Left lung (tissue), 10 donors: ENCODE data around the gene FGFRL1. TPM values are rescaled to one million over a fixed set of nuclear protein-coding genes. Genes with fewer than 3 reads are reported as not detected.
A peak's percentile ranks its signal among the peaks of the same experiment; 100 is the strongest.

Source experiments
- ATAC-seq: fragments of 200-7000 bp; cut with Tn5 transposase; one replicate; pipeline ENCODE4 v1.9.1; 2020; ENCODE audit warnings: moderate library complexity
- DNase-seq, 4 donors: peaks; one replicate each; pipeline ENCODE4 v3.0.0-alpha.2; 2013 to 2020
- H3K27ac ChIP-seq, 2 donors: fragments of 200-600 bp; sonication (generic) in 1 of 2; one replicate each; pipeline versions ENCODE4 v1.5.0 to v1.8.0; 2020 to 2021
- H3K27me3 ChIP-seq, 2 donors: fragments of 200-600 bp; sonication (generic) in 1 of 2; one replicate each; pipeline versions ENCODE4 v1.5.0 to v1.8.0; 2020 to 2021
- H3K36me3 ChIP-seq, 2 donors: fragments of 200-600 bp; sonication (generic) in 1 of 2; one replicate each; pipeline versions ENCODE4 v1.5.0 to v1.8.0; 2020 to 2021
- H3K4me1 ChIP-seq, 2 donors: fragments of 200-600 bp; one replicate each; pipeline ENCODE4 v1.8.0; 2021
- H3K4me3 ChIP-seq, 2 donors: fragments of 200-600 bp; sonication (generic) in 1 of 2; one replicate each; pipeline versions ENCODE4 v1.5.0 to v1.8.0; 2020 to 2021; ENCODE audit warnings: mild to moderate bottlenecking in 1 of 2
- H3K9me3 ChIP-seq, 2 donors: fragments of 200-600 bp; sonication (generic) in 1 of 2; one replicate each; pipeline versions ENCODE4 v1.5.0 to v1.8.0; 2020 to 2021
- CTCF ChIP-seq, 2 donors: fragments of 200-600 bp; sonication (generic) in 1 of 2; IDR thresholded peaks; one replicate each; pipeline versions ENCODE4 v1.5.0 to v1.8.0; 2021; ENCODE audit warnings: antibody characterized with exemption in 2 of 2
- intact Hi-C, 2 donors: fragments of 100-400 bp; cut with DNase I; formaldehyde crosslinking; loops; one replicate each; pipeline versions ENCODE4 v1.11.2 to v1.14.2; 2022
- polyA plus RNA-seq, 6 donors: library from polyadenylated mRNA; unstranded; fragments of 120-200 nt; gene quantifications; one replicate each; pipeline ENCODE4 v1.2.1, GENCODE V29; 2013; ENCODE audit not compliant: insufficient read length in 6 of 6
- total RNA-seq, 2 donors: library from RNA; stranded (reverse); fragmentation: NEBNext Ultra II Directional; extraction: Animal tissue kit (Norgen Biotek cat#: 25700); gene quantifications; one replicate each; pipeline ENCODE4 v1.2.1, GENCODE V29; 2021
- donor health status: DM: no; HTN: yes; CAD: no.
- donor health status: DM: no; HTN: no; CAD: no.

Gene FGFRL1
- total and polyA plus RNA-seq, 8 donors = 16.3 to 31.2 (median 21.3) TPM

- peak; percentile 35 for ATAC-seq
- Histone ChIP-seq H3K36me3 (no peaks in the 10 kb centered on the region), H3K9me3 (no peaks in the 10 kb centered on the region), H3K27ac (peak overlapping the region in 1 of 2 donors; percentile 37), H3K4me3 (no peak overlapping the region), H3K27me3 (peaks cover 7 to 75% of the 10 kb centered on the region in 2 donors), H3K4me1 (peaks cover 0 to 12% of the 10 kb centered on the region in 2 donors)
- DNase-seq = peak in 1 of 4 donors; percentile 77
- intact Hi-C loops = no loop called here
- TF ChIP-seq CTCF (IDR thresholded peaks at IDR 0.05) = no peak
These were observed 44.5 kb downstream of the FGFRL1 start for GRCh38 chr4:1055721-1056590.

GRCh38 chr4:1056671-1057402 lies 45.4 kb downstream of the FGFRL1 start:
- H3K27ac ChIP-seq = no peak overlapping the region
- H3K36me3 ChIP-seq = no peaks in the 10 kb centered on the region
- ATAC-seq (no peak), DNase-seq (peak in 1 of 4 donors; percentile 61)
- H3K4me1 ChIP-seq = peaks cover 0 to 12% of the 10 kb centered on the region in 2 donors
- H3K27me3 ChIP-seq = peaks cover 7 to 78% of the 10 kb centered on the region in 2 donors
- intact Hi-C loops = no loop called here
- no peak for TF ChIP-seq CTCF (IDR thresholded peaks at IDR 0.05)
- no peaks in the 10 kb centered on the region for H3K9me3 ChIP-seq
- H3K4me3 ChIP-seq = no peak overlapping the region

GRCh38 chr4:1057403-1057745 lies 45.9 kb downstream of the FGFRL1 start:
- Histone ChIP-seq H3K27me3 (peaks cover 7 to 78% of the 10 kb centered on the region in 2 donors), H3K27ac (no peak overlapping the region), H3K4me3 (no peak overlapping the region), H3K4me1 (peaks cover 0 to 12% of the 10 kb centered on the region in 2 donors), H3K36me3 (no peaks in the 10 kb centered on the region), H3K9me3 (no peaks in the 10 kb centered on the region)
- ATAC-seq (no peak), DNase-seq (no peak)
- intact Hi-C loops = no loop called here
- TF ChIP-seq CTCF (IDR thresholded peaks at IDR 0.05) = no peak

GRCh38 chr4:1058198-1058996 lies 47.0 kb downstream of the FGFRL1 start:
- DNase-seq = peak in 1 of 4 donors; percentile 65
- Histone ChIP-seq H3K27ac (no peak overlapping the region), H3K4me1 (peaks cover 0 to 8% of the 10 kb centered on the region in 2 donors), H3K27me3 (peaks cover 7 to 75% of the 10 kb centered on the region in 2 donors), H3K9me3 (no peaks in the 10 kb centered on the region), H3K4me3 (no peak overlapping the region), H3K36me3 (no peaks in the 10 kb centered on the region)
- no peak for TF ChIP-seq CTCF (IDR thresholded peaks at IDR 0.05)
- peak; percentile 33 for ATAC-seq
- intact Hi-C loops = no loop called here
